HEK293 (cell line): ENCODE data around the gene RCOR1.

Experiments used
- CTCF ChIP-seq: fragments of 450-650 bp; formaldehyde crosslinking; IDR thresholded peaks from 2 replicates; pipeline ENCODE4 v1.5.1; 2016; ENCODE audit warnings: missing biosample characterization, missing genetic modification characterization
- PRDM4 ChIP-seq: fragments of 450-650 bp; formaldehyde crosslinking; IDR thresholded peaks from 2 replicates; pipeline ENCODE4 v1.5.1; 2017; ENCODE audit warnings: missing biosample characterization, missing genetic modification characterization
- RBAK ChIP-seq: fragments of 450-650 bp; formaldehyde crosslinking; IDR thresholded peaks from 2 replicates; pipeline ENCODE4 v1.5.1; 2016; ENCODE audit warnings: missing biosample characterization, missing genetic modification characterization
- YY1 ChIP-seq: fragments of 450-650 bp; formaldehyde crosslinking; IDR thresholded peaks from 2 replicates; pipeline ENCODE4 v1.5.1; 2018; ENCODE audit warnings: missing biosample characterization, missing genetic modification characterization
- ZNF426 ChIP-seq: fragments of 450-650 bp; formaldehyde crosslinking; IDR thresholded peaks from 2 replicates; pipeline ENCODE4 v1.5.1; 2017; ENCODE audit warnings: missing biosample characterization, missing genetic modification characterization, mild to moderate bottlenecking, inconsistent platforms, moderate library complexity
- ZNF658 ChIP-seq: fragments of 450-650 bp; formaldehyde crosslinking; IDR thresholded peaks from 2 replicates; pipeline ENCODE4; 2016; ENCODE audit warnings: missing biosample characterization, missing genetic modification characterization
- ZNF704 ChIP-seq: fragments of 450-650 bp; formaldehyde crosslinking; IDR thresholded peaks from 2 replicates; pipeline ENCODE4 v1.5.1; 2016; ENCODE audit warnings: missing biosample characterization, missing genetic modification characterization

- TF ChIP-seq YY1 (tag by site-specific recombination) (no peak), ZNF658 (tag by site-specific recombination) (no peak), RBAK (tag by site-specific recombination) (no peak), ZNF704 (tag by site-specific recombination) (no peak), PRDM4 (tag by site-specific recombination) (no peak), CTCF (tag by site-specific recombination) (no peak), ZNF426 (no peak)
Measured at GRCh38 chr14:102731871-102732800, 139.7 kb downstream of the RCOR1 start.
